Hepatocyte (in vitro differentiated cells): ENCODE data around the gene CD300LB.

Experiments
- EZH2 ChIP-seq: fragments of 200-600 bp; sonication (generic); IDR thresholded peaks from 2 replicates; pipeline ENCODE4 v1.6.1; 2016; ENCODE audit warnings: antibody characterized with exemption, mild to moderate bottlenecking, borderline replicate concordance
- EZH2phosphoT487 ChIP-seq: fragments of 200-600 bp; sonication (generic); IDR thresholded peaks from one replicate; pipeline ENCODE4 v1.6.1; 2018; ENCODE audit warnings: antibody characterized with exemption, mild to moderate bottlenecking, low read depth, moderate library complexity; ENCODE audit not compliant: unreplicated experiment, severe bottlenecking
- TF ChIP-seq, protein P1 (sequence below): fragments of 200-600 bp; sonication (generic); IDR thresholded peaks from 2 replicates; pipeline ENCODE4 v1.5.1; 2016; ENCODE audit warnings: antibody characterized with exemption, mild to moderate bottlenecking; ENCODE audit not compliant: poor library complexity

DNA sequence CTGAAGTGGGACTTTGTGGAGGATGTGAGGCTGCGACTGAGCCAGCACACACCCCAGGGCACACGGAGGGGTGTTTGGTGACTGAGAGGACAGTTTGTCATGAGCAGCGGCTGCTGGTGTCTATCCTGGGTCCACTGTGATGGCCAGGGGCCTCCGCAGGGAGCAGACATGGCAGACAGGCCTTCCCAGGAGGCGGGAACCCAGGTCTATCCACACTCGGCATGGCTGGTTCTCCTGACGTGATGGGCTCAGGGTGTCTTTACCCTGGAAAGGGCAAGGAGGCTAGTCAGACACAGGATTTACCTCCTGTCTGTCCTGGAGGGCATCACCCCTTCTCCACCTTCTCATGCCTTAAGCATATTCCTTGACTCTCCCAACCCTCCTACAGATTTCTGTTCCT lies 15.3 kb upstream of the CD300LB start:
- TF ChIP-seq, protein P1, sequence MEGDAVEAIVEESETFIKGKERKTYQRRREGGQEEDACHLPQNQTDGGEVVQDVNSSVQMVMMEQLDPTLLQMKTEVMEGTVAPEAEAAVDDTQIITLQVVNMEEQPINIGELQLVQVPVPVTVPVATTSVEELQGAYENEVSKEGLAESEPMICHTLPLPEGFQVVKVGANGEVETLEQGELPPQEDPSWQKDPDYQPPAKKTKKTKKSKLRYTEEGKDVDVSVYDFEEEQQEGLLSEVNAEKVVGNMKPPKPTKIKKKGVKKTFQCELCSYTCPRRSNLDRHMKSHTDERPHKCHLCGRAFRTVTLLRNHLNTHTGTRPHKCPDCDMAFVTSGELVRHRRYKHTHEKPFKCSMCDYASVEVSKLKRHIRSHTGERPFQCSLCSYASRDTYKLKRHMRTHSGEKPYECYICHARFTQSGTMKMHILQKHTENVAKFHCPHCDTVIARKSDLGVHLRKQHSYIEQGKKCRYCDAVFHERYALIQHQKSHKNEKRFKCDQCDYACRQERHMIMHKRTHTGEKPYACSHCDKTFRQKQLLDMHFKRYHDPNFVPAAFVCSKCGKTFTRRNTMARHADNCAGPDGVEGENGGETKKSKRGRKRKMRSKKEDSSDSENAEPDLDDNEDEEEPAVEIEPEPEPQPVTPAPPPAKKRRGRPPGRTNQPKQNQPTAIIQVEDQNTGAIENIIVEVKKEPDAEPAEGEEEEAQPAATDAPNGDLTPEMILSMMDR, result no peak
- TF ChIP-seq EZH2 (no peak), EZH2phosphoT487 (no peak)
